Endothelial cell of umbilical vein (primary cell): ENCODE measurements around the gene SLC26A3. TPM values are rescaled to one million over a fixed set of nuclear protein-coding genes. Genes with fewer than 3 reads are reported as not detected.

Experiments
- BruUV-seq: library from RNA; stranded (reverse); fragments of 400-500 nt; replicated peaks from 2 replicates; lab custom pipeline; 2021; lab: Mats Ljungman, UMichigan
- CTCF ChIA-PET: fragments of 300-600, 350-600 bp; sonication (Branson Sonifier 250); formaldehyde crosslinking; loops from one replicate; lab custom pipeline; 2021; ENCODE audit warnings: antibody characterized with exemption, inconsistent platforms; lab: Charles Lee
- POLR2A ChIA-PET: fragments of 300-600, 350-600 bp; sonication (Branson Sonifier 250); formaldehyde crosslinking; loops from one replicate; lab custom pipeline; 2021; ENCODE audit warnings: antibody characterized with exemption, inconsistent platforms; lab: Charles Lee
- DNase-seq: peaks from one replicate; pipeline ENCODE4 v3.0.0-alpha.2; 2011; ENCODE audit warnings: low read depth, low spot score
- FAIRE-seq: peaks from 2 replicates; lab custom pipeline; 2011; peaks lifted over from hg19 to GRCh38; lab: Jason Lieb, UNC
- H2AFZ ChIP-seq: 2 replicates; pipeline ENCODE4 v1.6.0; 2012; ENCODE audit warnings: low read depth, low read length, control low read depth, inconsistent platforms
- H3K27ac ChIP-seq: 2 replicates; pipeline ENCODE4 v1.5.1; 2011; ENCODE audit warnings: low read depth, mild to moderate bottlenecking, control low read depth, low read length, moderate library complexity; ENCODE audit not compliant: insufficient read depth
- H3K27me3 ChIP-seq, 2 experiments: 2 replicates each; pipeline versions ENCODE4 v1.6.0 to v1.6.1; 2011; ENCODE audit warnings: low read length in 2 of 2, mixed read lengths in 1 of 2; ENCODE audit not compliant: control insufficient read depth in 2 of 2, insufficient read depth in 2 of 2
- H3K36me3 ChIP-seq, 2 experiments: 2 replicates in 1 of 2; 3 replicates in 1 of 2; pipeline ENCODE4 v1.5.1; 2011; ENCODE audit warnings: low read length in 2 of 2, mild to moderate bottlenecking in 1 of 2, moderate library complexity in 1 of 2; ENCODE audit not compliant: control insufficient read depth in 2 of 2, insufficient read depth in 2 of 2; ENCODE audit errors: extremely low read depth in 1 of 2
- H3K4me1 ChIP-seq: 3 replicates; pipeline ENCODE4 v1.5.1; 2011; ENCODE audit warnings: mild to moderate bottlenecking, low read length; ENCODE audit not compliant: control insufficient read depth, insufficient read depth; ENCODE audit errors: extremely low read depth
- H3K4me2 ChIP-seq: 2 replicates; pipeline ENCODE4 v1.6.1; 2011; ENCODE audit warnings: low read length, control low read depth, mixed read lengths; ENCODE audit not compliant: insufficient read depth
- H3K4me3 ChIP-seq, 3 experiments: fragments of 200-600 bp in 1 of 3; sonication (generic), shearing (Covaris generic) in 1 of 3; replicated peaks in 1 of 3; 2 replicates each; pipeline ENCODE4 v1.5.1; 2011 to 2016; ENCODE audit warnings: control low read depth in 3 of 3, low read length in 3 of 3, mild to moderate bottlenecking in 2 of 3, inconsistent platforms in 1 of 3, low read depth in 1 of 3, moderate library complexity in 1 of 3; ENCODE audit not compliant: insufficient read depth in 1 of 3
- H3K79me2 ChIP-seq: 2 replicates; pipeline ENCODE4 v1.6.0; 2012; ENCODE audit warnings: low read length, inconsistent platforms; ENCODE audit not compliant: control insufficient read depth, insufficient read depth
- H3K9ac ChIP-seq: replicated peaks from 2 replicates; pipeline ENCODE3; 2011; ENCODE audit warnings: low read length, control low read depth; ENCODE audit not compliant: insufficient read depth; ENCODE audit errors: extremely low read depth
- H3K9me1 ChIP-seq: replicated peaks from 3 replicates; pipeline ENCODE4 v1.6.0; 2011; ENCODE audit warnings: mild to moderate bottlenecking, low read length; ENCODE audit not compliant: control insufficient read depth, insufficient read depth; ENCODE audit errors: extremely low read depth
- H3K9me3 ChIP-seq: replicated peaks from 2 replicates; pipeline ENCODE4 v1.5.1; 2012; ENCODE audit warnings: low read length, inconsistent platforms; ENCODE audit not compliant: control insufficient read depth, insufficient read depth
- H4K20me1 ChIP-seq: replicated peaks from 2 replicates; pipeline ENCODE3; 2011; ENCODE audit warnings: mild to moderate bottlenecking, low read length; ENCODE audit not compliant: control insufficient read depth, insufficient read depth; ENCODE audit errors: extremely low read depth
- EZH2 ChIP-seq: IDR thresholded peaks from 2 replicates; pipeline ENCODE4 v1.6.1; 2012; ENCODE audit warnings: borderline replicate concordance, low read depth, mild to moderate bottlenecking, moderate library complexity, low read length, inconsistent platforms; ENCODE audit not compliant: severe bottlenecking
- GATA2 ChIP-seq: IDR thresholded peaks from 2 replicates; pipeline ENCODE4 v1.7.0; 2011; ENCODE audit warnings: low read depth, mild to moderate bottlenecking, moderate library complexity, mixed read lengths, low read length; ENCODE audit not compliant: insufficient read length, insufficient read depth
- JUN ChIP-seq: IDR thresholded peaks from 2 replicates; pipeline ENCODE4 v1.6.1; 2011; ENCODE audit warnings: borderline replicate concordance, low read depth; ENCODE audit not compliant: insufficient read length, insufficient read depth
- MYC ChIP-seq: IDR thresholded peaks from one replicate; pipeline ENCODE4 v1.6.1; 2011; ENCODE audit warnings: mild to moderate bottlenecking, low read depth, low read length
- POLR2A ChIP-seq: IDR thresholded peaks from 2 replicates; pipeline ENCODE4 v1.6.1; 2012; ENCODE audit warnings: low read depth, mild to moderate bottlenecking, control low read depth, low read length
- POLR2AphosphoS5 ChIP-seq: IDR thresholded peaks from 2 replicates; pipeline ENCODE4 v1.6.1; 2012; ENCODE audit warnings: low read depth, mild to moderate bottlenecking, control low read depth, low read length, moderate library complexity; ENCODE audit not compliant: insufficient read depth
- dilution Hi-C: fragments of 300-500 bp; cut with MboI; formaldehyde crosslinking; loops from one replicate; pipeline ENCODE4 v1.15.0; 2019; ENCODE audit warnings: low sequenced_read_pairs; ENCODE audit not compliant: extremely low pct_ligation_motif_present
- intact Hi-C: fragments of 100-400 bp; cut with micrococcal nuclease; formaldehyde crosslinking; loops from one replicate; pipeline ENCODE4 v1.10.0; 2022
- polyA plus RNA-seq, 4 experiments: library from polyadenylated mRNA; depleted of rRNA in 3 of 4; stranded (reverse) in 3 of 4; unstranded in 1 of 4; fragments of >200 nt; gene quantifications; 2 replicates each; pipeline versions ENCODE4 v1.2.1 to v1.2.3, GENCODE V29; 2011 to 2012; ENCODE audit warnings: missing spikeins in 1 of 4
- total RNA-seq: library from RNA; stranded (reverse); gene quantifications from 2 replicates; pipeline ENCODE4 v1.2.3, GENCODE V29; 2021
- TF ChIP-seq, protein P1 (sequence below): IDR thresholded peaks from 2 replicates; pipeline ENCODE4 v1.6.1; 2011; ENCODE audit not compliant: insufficient read depth, insufficient read length
- TF ChIP-seq, protein P2 (sequence below), 2 donors: IDR thresholded peaks; 1 replicate in 1 of 2; 2 replicates in 1 of 2; pipeline ENCODE4 v1.5.1; 2011; ENCODE audit warnings: low read length in 2 of 2, mild to moderate bottlenecking in 2 of 2, moderate library complexity in 2 of 2, control low read depth in 1 of 2, inconsistent platforms in 1 of 2, low read depth in 1 of 2; ENCODE audit not compliant: insufficient read depth in 1 of 2; ENCODE audit errors: extremely low read depth in 1 of 2

SLC26A3 gene
- total and polyA plus RNA-seq, 2 donors (not counting 3 experiments of a cell fraction or from before 2014, with no cell fraction given) = not detected

DNA sequence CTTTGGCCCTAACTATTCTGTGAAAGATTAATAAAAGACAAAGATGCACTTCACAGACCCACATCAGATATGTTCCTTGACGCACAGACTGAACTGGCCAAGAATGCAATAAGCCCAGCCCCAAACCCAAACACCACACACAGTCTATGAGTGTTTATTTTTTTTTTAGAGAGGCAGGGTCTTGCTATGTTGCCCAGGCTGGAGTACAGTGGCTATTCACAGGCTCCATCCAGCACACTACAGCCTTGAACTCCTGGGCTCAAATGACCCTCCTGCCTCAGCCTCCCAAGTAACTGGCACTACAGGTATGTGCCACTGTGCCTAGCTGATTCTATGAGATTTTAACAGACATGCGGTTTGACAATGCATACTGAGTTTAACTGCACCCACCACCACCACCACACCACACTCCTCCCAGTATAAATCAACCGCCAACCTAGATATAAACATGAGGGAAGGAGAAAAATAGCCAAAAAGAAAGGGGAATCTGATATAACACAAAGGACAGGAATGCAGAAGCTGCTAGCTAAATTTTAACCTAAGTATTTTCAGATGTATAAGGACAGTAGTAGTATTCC, 35.1 kb upstream of the SLC26A3 start:
- no TSS peak for BruUV-seq

More for the DNA sequence above, 35.1 kb upstream of the SLC26A3 start:
- Histone ChIP-seq H3K79me2 (no peaks in the 10 kb centered on the region), H4K20me1 (no peaks in the 10 kb centered on the region), H3K4me2 (no peak overlapping the region), H2AFZ (no peak overlapping the region), H3K9me3 (no peaks in the 10 kb centered on the region), H3K27ac (no peak overlapping the region), H3K27me3 (peaks cover 2 to 23% of the 10 kb centered on the region in 2 experiments), H3K4me1 (peaks cover 5% of the 10 kb centered on the region), H3K9ac (no peak overlapping the region), H3K4me3 (no peak overlapping the region), H3K9me1 (no peaks in the 10 kb centered on the region), H3K36me3 (no peaks in the 10 kb centered on the region)
- DNase-seq (no peak), FAIRE-seq (no peak)
- dilution Hi-C loops = no loop called here
- ChIA-PET CTCF (no interaction called here), POLR2A (no interaction called here)
- intact Hi-C loops = no loop called here
- TF ChIP-seq GATA2 (no peak), EZH2 (no peak), POLR2AphosphoS5 (no peak), JUN (no peak), MYC (no peak), POLR2A (no peak)
- TF ChIP-seq, protein P1, sequence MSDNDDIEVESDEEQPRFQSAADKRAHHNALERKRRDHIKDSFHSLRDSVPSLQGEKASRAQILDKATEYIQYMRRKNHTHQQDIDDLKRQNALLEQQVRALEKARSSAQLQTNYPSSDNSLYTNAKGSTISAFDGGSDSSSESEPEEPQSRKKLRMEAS = no peak
- TF ChIP-seq, protein P2, sequence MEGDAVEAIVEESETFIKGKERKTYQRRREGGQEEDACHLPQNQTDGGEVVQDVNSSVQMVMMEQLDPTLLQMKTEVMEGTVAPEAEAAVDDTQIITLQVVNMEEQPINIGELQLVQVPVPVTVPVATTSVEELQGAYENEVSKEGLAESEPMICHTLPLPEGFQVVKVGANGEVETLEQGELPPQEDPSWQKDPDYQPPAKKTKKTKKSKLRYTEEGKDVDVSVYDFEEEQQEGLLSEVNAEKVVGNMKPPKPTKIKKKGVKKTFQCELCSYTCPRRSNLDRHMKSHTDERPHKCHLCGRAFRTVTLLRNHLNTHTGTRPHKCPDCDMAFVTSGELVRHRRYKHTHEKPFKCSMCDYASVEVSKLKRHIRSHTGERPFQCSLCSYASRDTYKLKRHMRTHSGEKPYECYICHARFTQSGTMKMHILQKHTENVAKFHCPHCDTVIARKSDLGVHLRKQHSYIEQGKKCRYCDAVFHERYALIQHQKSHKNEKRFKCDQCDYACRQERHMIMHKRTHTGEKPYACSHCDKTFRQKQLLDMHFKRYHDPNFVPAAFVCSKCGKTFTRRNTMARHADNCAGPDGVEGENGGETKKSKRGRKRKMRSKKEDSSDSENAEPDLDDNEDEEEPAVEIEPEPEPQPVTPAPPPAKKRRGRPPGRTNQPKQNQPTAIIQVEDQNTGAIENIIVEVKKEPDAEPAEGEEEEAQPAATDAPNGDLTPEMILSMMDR (IDR thresholded peaks at IDR 0.05; ENCODE audit: extremely low read depth in 1 of 2, insufficient read depth in 1 of 2, low read depth in 1 of 2, low read length in 2 of 2) = no peak
